Measurements from ENCODE around the gene HOGA1.
A peak's percentile ranks its signal among the peaks of the same experiment; 100 is the strongest.

HOGA1 gene

GRCh38 chr10:97580421-97581367 lies 3.5 kb upstream of the HOGA1 start:
- DNase-seq (ENCODE audit: low spot score) = no peak

- no peak for DNase-seq (ENCODE audit: low spot score)
Measured at GRCh38 chr10:97582169-97582568, 2.0 kb upstream of the HOGA1 start.

DNA sequence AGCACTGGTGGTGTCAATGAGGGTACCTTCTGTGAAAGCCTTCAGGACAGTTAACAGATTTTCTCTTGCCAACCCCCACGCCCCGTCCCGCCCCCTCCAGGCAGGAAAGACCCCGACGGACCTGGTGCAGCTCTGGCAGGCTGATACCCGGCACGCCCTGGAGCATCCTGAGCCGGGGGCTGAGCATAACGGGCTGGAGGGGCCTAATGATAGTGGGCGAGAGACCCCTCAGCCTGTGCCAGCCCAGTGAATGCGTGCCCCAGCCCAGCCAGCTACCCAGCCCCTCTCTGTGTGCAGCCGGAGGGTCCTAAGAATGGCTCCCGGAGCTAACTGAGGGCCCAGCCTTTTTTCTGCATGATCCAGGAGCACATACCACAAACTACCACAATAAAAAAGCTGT lies 713 bp upstream of the HOGA1 start:
- no peak for DNase-seq (ENCODE audit: low spot score)

DNA sequence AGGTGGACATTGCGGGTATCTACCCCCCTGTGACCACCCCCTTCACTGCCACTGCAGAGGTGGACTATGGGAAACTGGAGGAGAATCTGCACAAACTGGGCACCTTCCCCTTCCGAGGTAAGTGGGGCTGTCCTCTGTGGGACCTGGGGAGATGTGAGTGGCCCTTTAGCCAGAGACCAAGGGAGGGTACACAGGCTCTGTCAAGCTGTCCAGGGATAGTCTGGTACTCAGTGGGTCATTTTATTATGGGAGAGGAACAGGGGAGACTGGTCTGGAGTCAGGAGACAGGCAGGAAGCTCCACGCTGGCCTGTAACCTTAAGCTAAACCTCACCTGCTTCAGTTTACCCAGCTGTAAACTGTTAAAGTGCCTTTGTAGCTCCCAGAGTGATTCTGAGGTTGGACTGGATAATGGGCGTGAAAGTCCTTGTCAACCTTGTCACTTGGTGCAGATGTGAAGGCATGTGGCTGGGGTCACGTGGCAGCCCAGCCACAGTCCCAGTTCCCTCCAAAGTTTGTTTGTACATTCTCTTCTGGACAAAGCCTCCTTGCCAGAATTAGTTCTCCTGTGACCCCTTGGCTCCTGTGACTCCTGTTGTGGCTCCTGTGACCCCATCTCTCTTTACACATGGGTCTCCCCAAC lies 729 bp downstream of the HOGA1 start:
- DNase-seq (ENCODE audit: low spot score) = no peak

DNA sequence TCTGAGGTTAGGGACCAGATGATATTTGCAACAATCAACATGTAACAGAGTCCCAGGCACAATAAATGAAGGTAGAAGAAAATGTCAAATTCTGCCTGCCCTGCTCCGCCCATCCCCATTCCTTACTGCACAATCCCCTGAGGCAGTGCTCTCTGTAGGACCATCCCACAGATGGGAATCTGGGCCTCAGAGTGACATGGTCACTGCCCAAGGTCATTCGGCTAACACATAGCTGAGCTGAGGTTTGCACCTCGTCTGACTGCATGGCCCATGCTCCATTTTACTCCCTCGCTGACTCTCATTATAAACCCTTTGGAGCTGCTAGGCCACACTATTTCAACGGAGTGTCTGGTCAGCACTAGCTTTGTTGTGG lies 1.2 kb downstream of the HOGA1 start:
- no peak for DNase-seq (ENCODE audit: low spot score)

GRCh38 chr10:97587183-97587582 lies 3.0 kb downstream of the HOGA1 start:
- no peak for DNase-seq (ENCODE audit: low spot score)

DNA sequence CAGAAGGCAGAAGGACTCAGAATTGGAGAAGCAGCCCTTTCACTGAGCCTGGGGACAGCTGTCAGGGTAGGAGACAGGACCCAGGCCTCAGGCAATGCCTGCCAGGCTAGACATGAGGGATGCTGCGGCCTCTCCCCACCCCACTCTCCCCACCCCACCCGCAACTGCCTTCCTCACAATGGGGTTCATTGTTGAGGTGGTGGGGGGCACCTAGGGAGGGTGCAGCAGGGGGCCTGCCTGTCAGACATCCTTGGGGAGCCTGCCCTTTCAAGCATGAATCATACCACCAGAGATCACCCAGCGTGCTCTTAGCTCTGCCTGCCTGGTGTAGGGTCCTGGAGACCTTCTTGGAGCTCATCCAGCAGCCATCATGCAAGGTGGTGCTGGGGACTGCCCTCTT lies 5.3 kb downstream of the HOGA1 start, which contains the start of gene C10orf62:
C10orf62 (plus strand) TSS at position 243 of the 400 bp plus-strand sequence. CDS start 177 bp downstream, outside the sequence.
- no peak for DNase-seq (ENCODE audit: low spot score)

DNA sequence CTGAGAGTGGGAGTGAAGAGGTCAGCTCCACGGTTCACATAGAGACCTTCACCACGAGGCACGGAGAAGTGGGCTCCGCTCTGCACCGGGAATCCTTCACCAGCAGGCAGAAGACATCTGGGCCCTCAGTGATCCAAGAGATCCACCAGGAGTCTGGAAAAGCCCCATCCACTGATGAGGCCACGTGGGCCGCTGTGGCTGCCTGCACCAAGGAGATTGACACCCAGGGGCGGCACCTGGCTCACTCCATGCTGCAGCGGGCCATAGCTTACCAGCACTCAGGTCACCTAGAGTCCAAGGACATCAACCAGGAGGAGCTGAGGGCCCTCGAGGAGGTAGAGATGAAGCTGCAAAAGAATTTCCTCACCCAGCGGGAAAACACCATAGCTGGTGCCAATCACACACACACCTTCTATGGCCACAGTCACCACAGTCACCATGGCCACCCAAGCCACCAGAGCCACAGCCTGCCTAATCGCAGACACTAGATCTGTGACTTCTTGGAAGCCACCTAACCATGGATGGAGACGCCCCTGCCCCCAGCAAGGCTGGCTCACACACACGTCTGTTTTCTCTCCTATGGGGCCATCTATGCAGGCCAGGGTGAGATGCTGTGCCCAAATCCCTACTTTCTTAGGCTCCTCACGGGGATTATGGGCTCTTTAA lies 6.0 kb downstream of the HOGA1 start:
- DNase-seq (ENCODE audit: low spot score) = no peak

- no peak for DNase-seq (ENCODE audit: low spot score)
Measured at GRCh38 chr10:97590748-97591495, 6.7 kb downstream of the HOGA1 start.

DNA sequence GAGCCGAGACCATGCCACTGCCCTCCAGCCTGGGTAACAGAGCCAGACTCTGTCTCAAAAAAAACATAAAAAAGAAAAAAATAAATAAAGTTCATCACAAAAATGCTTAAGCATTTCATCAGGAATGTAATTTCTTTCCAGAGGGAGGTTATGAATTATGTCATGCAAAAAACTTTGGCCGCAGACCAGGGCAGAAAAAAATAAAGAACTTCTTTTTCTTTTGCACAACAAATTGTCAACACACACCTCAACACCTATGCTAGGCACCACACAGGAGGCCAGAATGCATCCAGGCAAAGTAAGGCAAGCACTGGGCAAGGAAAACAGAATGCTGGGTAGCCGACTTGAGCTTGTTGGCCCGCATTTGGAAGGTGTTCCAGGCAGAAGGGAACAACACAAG lies 9.2 kb downstream of the HOGA1 start:
- no peak for DNase-seq (ENCODE audit: low spot score)

- peak; percentile 97 for DNase-seq (ENCODE audit: low spot score)
Measured at GRCh38 chr10:97596101-97597082, 12.2 kb downstream of the HOGA1 start.

- DNase-seq (ENCODE audit: low spot score) = peak; percentile 43
Measured at GRCh38 chr10:97597778-97598177, 13.6 kb downstream of the HOGA1 start.

DNA sequence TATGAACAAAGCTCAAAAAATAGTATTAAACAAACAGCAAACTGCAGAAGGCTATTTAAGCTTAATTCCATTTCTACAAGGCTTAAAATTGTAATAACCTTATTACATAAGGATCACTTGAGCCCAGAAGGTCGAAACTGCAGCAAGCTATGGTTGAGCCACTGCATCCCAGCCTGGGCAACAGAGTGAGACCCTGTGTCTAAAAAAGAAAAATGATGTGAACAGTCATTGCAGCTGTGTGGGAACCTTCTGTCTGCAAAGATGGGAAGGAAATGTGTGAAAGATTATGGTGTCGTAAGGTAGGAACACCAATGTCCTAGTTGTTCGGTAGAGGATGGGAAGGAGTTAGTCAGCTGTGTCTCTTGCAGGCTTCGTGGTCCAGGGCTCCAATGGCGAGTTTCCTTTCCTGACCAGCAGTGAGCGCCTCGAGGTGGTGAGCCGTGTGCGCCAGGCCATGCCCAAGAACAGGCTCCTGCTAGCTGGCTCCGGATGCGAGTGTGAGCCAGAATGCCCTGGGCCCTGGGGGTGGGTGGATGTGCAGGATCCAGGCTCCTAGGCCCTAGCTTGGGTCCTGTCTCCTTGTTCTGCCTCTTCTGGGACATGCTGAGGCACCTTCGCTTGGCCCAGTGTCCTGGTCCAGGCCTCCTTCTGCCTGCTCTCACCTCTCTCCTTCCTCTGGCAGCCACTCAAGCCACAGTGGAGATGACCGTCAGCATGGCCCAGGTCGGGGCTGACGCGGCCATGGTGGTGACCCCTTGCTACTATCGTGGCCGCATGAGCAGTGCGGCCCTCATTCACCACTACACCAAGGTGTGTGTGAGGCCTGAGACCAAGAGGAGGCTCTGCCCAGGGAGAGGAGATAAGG lies 14.4 kb downstream of the HOGA1 start:
- peak; percentile 52 for DNase-seq (ENCODE audit: low spot score)

DNA sequence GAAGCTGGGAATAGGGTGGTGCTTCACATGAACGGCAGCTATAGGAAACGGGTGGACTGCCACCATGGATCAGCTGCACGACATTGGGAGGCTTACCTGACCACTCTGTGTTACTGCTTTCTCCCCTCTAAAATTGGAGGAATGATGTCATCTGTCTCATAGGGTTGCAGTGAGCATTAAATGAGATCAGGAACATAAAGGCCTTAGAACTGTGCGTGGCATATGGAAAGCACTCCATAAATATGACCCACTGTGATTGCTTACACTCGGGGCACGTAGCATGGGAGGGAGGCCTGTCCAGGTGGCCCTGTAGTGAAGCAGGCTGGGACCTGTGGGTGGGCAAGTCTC lies 15.1 kb downstream of the HOGA1 start:
- no peak for DNase-seq (ENCODE audit: low spot score)

DNA sequence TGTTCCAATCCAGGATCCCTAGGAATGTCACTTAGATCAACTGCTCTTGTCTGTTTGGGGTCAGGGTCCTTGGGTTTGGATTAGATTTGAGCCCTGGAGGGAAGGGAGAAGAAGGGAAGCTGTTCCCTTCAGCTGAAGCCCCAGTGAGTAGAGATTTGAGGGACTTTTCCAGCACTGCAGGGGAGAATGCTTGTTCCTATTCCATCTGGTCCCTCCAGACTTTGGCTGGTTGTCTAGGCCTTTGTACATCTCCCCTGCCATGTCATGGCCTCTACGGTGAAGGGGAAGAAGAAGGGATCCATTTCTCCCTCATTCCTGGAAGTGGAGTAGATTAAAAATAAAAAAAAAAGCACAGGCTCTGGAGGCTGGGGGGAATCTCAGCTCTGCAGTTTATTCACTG lies 16.4 kb downstream of the HOGA1 start:
- DNase-seq (ENCODE audit: low spot score) = no peak

- no peak for DNase-seq (ENCODE audit: low spot score)
Measured at GRCh38 chr10:97601268-97602215, 17.4 kb downstream of the HOGA1 start.

DNA sequence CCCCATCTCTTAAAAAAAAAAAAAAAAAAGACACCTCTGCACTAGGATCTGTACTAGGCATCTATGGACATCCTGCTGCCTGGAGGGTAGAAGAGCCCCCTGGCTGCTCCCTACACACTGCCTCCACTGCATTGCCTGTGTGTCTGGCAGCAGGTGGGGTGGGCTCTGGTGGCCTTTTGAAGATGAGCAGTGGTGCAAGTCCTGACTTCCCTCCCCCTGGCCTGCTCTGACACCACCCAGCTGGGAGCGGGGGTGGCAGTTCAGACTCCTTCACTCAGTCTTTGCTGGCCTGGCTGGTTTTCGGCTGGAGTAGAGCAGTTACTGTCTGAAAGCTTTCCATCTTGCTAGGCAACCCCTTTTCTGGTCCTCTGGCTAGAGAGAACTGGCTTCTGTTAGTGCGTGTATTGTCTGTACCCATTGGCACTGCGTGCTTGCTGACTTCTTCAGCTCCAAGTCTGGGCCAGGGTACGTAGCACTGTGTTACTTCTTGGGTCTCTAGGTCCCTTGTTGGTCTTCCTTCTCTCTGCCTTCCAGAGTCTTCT lies 23.0 kb downstream of the HOGA1 start:
- no peak for DNase-seq (ENCODE audit: low spot score)

- DNase-seq (ENCODE audit: low spot score) = no peak
Measured at GRCh38 chr10:97608991-97609561, 24.9 kb downstream of the HOGA1 start.

Measured in kidney tubule cell (primary cell).